Hepatocyte (in vitro differentiated cells): Measurements from ENCODE around the gene TBL2. TPM values are rescaled to one million over a fixed set of nuclear protein-coding genes. Genes with fewer than 3 reads are reported as not detected.
A peak's percentile ranks its signal among the peaks of the same experiment; 100 is the strongest.
"Not testable (repeated sequence)": the region's sequence is repeated elsewhere in the genome, so short reads cannot be mapped to it uniquely, and the experiment has no call there.

Experiments used
- DNase-seq: peaks from one replicate; pipeline ENCODE4 v3.0.0-alpha.2; 2016; ENCODE audit warnings: low spot score
- H2AFZ ChIP-seq: fragments of 200-600 bp; sonication (generic); 2 replicates; pipeline ENCODE4 v1.6.0; 2016; ENCODE audit warnings: antibody characterized with exemption, mild to moderate bottlenecking
- H3K27ac ChIP-seq: fragments of 200-600 bp; sonication (generic); 2 replicates; pipeline ENCODE4 v1.5.1; 2016; ENCODE audit warnings: mild to moderate bottlenecking
- H3K27me3 ChIP-seq: fragments of 200-600 bp; sonication (generic); 2 replicates; pipeline ENCODE4 v1.6.1; 2016
- H3K36me3 ChIP-seq: fragments of 200-600 bp; sonication (generic); replicated peaks from 2 replicates; pipeline ENCODE4 v1.5.1; 2016; ENCODE audit warnings: low read depth; ENCODE audit not compliant: insufficient read depth
- H3K4me1 ChIP-seq: fragments of 200-600 bp; sonication (generic); 2 replicates; pipeline ENCODE4 v1.5.1; 2016; ENCODE audit warnings: mild to moderate bottlenecking, moderate library complexity; ENCODE audit not compliant: insufficient read depth
- H3K4me2 ChIP-seq: fragments of 200-600 bp; sonication (generic); 2 replicates; pipeline ENCODE4 v1.6.0; 2016
- H3K4me3 ChIP-seq: fragments of 200-600 bp; sonication (generic); 2 replicates; pipeline ENCODE4 v1.5.1; 2016; ENCODE audit warnings: mild to moderate bottlenecking
- H3K79me2 ChIP-seq: fragments of 200-600 bp; sonication (generic); 2 replicates; pipeline ENCODE4 v1.6.0; 2017; ENCODE audit warnings: mild to moderate bottlenecking
- H3K9me2 ChIP-seq: fragments of 200-600 bp; sonication (generic); replicated peaks from 2 replicates; pipeline ENCODE4 v1.6.0; 2017; ENCODE audit warnings: mild to moderate bottlenecking; ENCODE audit not compliant: insufficient read depth
- H3K9me3 ChIP-seq: fragments of 200-600 bp; sonication (generic); 2 replicates; pipeline ENCODE4 v1.5.1; 2016; ENCODE audit warnings: low read depth, mild to moderate bottlenecking
- H4K20me1 ChIP-seq: fragments of 200-600 bp; sonication (generic); 2 replicates; pipeline ENCODE4 v1.6.0; 2016; ENCODE audit warnings: mild to moderate bottlenecking; ENCODE audit not compliant: insufficient read depth, poor library complexity, severe bottlenecking
- EZH2 ChIP-seq: fragments of 200-600 bp; sonication (generic); IDR thresholded peaks from 2 replicates; pipeline ENCODE4 v1.6.1; 2016; ENCODE audit warnings: antibody characterized with exemption, mild to moderate bottlenecking, borderline replicate concordance
- EZH2phosphoT487 ChIP-seq: fragments of 200-600 bp; sonication (generic); IDR thresholded peaks from one replicate; pipeline ENCODE4 v1.6.1; 2018; ENCODE audit warnings: antibody characterized with exemption, mild to moderate bottlenecking, low read depth, moderate library complexity; ENCODE audit not compliant: unreplicated experiment, severe bottlenecking
- WGBS: methylation state at CpG from one replicate; pipeline ENCODE4 v1.1.6; 2016; ENCODE audit warnings: low lambda C conversion rate; ENCODE audit errors: missing lambda C conversion rate; 5-methylcytosine and 5-hydroxymethylcytosine counted together
- polyA plus RNA-seq: library from polyadenylated mRNA; unstranded; fragments of >200 nt; fragmentation: Nextera tagmentation; extraction: Ambion mirVana; gene quantifications from 2 replicates; pipeline ENCODE4 v1.2.1, GENCODE V29; 2016
- total RNA-seq: library from RNA; depleted of rRNA; stranded (reverse); fragments of >200 nt; gene quantifications from 2 replicates; pipeline ENCODE4 v1.2.3, GENCODE V29; 2014
- TF ChIP-seq, protein P1 (sequence below): fragments of 200-600 bp; sonication (generic); IDR thresholded peaks from 2 replicates; pipeline ENCODE4 v1.5.1; 2016; ENCODE audit warnings: antibody characterized with exemption, mild to moderate bottlenecking; ENCODE audit not compliant: poor library complexity

The TBL2 gene
- total and polyA plus RNA-seq, 2 experiments from 2014 or later, result 55.5 to 73.6 TPM

DNA sequence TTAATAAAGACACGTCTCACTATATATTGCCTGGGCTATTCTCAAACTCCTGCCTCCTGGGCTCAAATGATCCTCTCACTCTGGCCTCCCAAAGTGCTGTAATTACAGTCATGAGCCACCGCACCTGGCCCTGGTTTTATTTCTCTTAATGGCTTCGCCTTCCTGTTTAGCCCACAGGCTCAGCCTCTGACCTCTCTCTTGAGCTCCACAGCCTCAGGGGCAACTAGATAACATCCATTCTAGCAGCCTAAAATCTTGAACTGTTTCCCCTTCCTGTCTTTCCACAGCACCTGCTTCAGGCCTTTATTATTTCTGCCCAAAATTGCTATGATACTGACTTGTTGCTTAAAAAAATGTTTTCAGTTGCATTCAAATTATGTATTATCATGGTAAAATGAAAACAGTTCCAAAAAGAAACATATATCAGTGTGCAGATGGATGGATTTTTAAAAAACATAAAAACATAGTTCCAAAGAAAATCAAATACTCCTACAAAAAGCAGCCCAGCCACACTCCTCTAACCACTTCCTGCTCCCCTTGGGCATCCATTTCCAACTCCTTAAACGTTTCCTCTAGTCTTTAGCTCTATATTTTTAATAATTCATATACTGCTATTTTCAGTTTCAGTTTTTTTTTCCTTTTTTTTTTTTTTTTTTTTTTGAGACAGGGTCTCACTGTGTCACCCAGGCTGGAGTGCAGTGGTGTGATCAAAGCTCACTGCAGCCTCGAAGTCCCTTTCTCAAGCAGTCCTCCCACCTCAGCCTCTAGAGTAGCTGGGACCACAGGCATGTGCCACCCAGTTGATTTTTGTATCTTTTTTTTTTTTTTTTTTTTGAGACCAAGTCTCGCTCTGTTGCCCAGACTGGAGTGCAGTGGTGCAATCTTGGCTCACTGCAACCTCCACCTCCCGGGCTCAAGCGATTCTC lies 51.2 kb downstream of the TBL2 start:
- H3K9me3 ChIP-seq, result no peaks in the 10 kb centered on the region
- H3K4me2 ChIP-seq, result no peak overlapping the region
- TF ChIP-seq EZH2 (no peak), EZH2phosphoT487 (no peak)
- TF ChIP-seq, protein P1, sequence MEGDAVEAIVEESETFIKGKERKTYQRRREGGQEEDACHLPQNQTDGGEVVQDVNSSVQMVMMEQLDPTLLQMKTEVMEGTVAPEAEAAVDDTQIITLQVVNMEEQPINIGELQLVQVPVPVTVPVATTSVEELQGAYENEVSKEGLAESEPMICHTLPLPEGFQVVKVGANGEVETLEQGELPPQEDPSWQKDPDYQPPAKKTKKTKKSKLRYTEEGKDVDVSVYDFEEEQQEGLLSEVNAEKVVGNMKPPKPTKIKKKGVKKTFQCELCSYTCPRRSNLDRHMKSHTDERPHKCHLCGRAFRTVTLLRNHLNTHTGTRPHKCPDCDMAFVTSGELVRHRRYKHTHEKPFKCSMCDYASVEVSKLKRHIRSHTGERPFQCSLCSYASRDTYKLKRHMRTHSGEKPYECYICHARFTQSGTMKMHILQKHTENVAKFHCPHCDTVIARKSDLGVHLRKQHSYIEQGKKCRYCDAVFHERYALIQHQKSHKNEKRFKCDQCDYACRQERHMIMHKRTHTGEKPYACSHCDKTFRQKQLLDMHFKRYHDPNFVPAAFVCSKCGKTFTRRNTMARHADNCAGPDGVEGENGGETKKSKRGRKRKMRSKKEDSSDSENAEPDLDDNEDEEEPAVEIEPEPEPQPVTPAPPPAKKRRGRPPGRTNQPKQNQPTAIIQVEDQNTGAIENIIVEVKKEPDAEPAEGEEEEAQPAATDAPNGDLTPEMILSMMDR, result no peak
- WGBS, result 83% methylated on average over 8 of the region's 8 CpGs
- H3K9me2 ChIP-seq, result no peaks in the 10 kb centered on the region
- peaks cover 4% of the 10 kb centered on the region for H3K79me2 ChIP-seq
- no peaks in the 10 kb centered on the region for H4K20me1 ChIP-seq
- H3K4me1 ChIP-seq, result no peaks in the 10 kb centered on the region
- no peaks in the 10 kb centered on the region for H3K36me3 ChIP-seq
- H2AFZ ChIP-seq, result no peak overlapping the region
- H3K4me3 ChIP-seq, result no peak overlapping the region
- no peak for DNase-seq
- H3K27me3 ChIP-seq, result no peaks in the 10 kb centered on the region
- no peak overlapping the region for H3K27ac ChIP-seq

DNA sequence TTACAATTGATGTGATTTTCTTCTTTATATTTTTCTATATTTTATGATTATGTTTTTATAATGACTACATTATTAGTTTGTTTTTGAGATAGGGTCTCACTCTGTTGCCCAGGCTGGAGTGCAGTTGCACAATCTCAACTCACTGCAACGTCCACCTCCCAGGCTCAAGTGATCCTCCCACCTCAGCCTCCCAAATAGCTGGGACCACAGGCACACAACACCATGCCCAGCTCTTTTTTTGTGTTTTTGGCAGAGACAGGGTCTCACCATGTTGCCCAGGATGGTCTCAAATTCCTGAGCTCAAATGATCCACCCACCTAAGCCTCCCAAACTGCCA lies 52.3 kb downstream of the TBL2 start:
- not testable (repeated sequence) for H3K9me3 ChIP-seq, H3K27ac ChIP-seq, H3K9me2 ChIP-seq, H3K4me1 ChIP-seq, H4K20me1 ChIP-seq, H3K27me3 ChIP-seq, H2AFZ ChIP-seq, H3K36me3 ChIP-seq, H3K79me2 ChIP-seq, H3K4me3 ChIP-seq, DNase-seq, H3K4me2 ChIP-seq
- WGBS, result 76% methylated on average over 1 of the region's 1 CpG

DNA sequence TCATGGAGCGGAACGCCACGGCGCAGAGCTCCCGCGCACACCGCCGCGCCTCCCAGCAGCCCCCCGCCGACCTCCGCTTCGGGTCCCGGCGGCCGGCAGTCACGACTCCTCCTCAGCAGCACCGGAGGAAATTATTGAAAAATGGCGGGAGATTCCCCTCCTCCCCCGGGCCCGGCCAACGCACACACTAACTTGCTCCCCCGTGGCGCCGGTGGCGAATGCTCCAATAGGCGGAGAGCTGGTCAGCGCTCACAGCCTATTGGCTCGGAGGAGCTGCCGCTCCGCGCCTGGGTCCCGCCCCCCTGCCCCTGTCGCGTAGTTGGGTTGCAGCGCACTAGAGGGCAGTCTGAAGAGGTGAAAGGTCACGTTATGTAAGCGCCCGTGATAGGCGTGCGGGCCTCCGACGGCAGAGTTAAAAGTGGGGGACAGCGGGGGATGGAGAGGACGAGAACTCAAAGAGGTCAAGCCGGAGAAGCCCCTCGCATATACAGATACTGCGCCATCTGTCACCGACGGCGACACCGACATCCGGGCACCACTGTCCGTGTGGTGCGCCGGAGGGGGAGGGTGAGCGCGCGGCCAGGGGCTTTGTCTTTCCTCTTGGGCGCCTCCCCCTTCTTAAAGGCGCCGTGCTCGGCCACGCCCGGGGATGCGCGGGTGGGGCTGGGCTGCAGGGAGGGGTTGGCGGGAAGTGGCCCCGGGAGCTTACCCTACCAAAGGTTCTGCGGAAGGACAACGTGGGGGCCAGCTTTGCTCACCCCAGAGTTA lies 56.1 kb downstream of the TBL2 start, which contains the start of gene BAZ1B:
Gene BAZ1B (minus strand): TSS at position 189 of the 768 bp plus-strand sequence. CDS start 360 bp downstream, outside the sequence.
- H4K20me1 ChIP-seq, result peaks cover 37% of the 10 kb centered on the region
- H3K4me2 ChIP-seq, result peak within 1 kb of the TSS; percentile 79
- no peaks in the 10 kb centered on the region for H3K9me3 ChIP-seq
- TF ChIP-seq EZH2 (no peak), EZH2phosphoT487 (no peak)
- TF ChIP-seq, protein P1, result peak; percentile 4
- H3K4me3 ChIP-seq, result peak within 1 kb of the TSS; percentile 87
- peak; percentile 98 for DNase-seq
- peaks cover 47% of the 10 kb centered on the region for H3K79me2 ChIP-seq
- WGBS, result 2% methylated on average over 55 of the region's 71 CpGs
- no peaks in the 10 kb centered on the region for H3K27me3 ChIP-seq
- H2AFZ ChIP-seq, result peak within 1 kb of the TSS; percentile 58
- peaks cover 17% of the 10 kb centered on the region for H3K4me1 ChIP-seq
- peak within 1 kb of the TSS; percentile 89 for H3K27ac ChIP-seq
- no peaks in the 10 kb centered on the region for H3K9me2 ChIP-seq
- H3K36me3 ChIP-seq, result no peaks in the 10 kb centered on the region

DNA sequence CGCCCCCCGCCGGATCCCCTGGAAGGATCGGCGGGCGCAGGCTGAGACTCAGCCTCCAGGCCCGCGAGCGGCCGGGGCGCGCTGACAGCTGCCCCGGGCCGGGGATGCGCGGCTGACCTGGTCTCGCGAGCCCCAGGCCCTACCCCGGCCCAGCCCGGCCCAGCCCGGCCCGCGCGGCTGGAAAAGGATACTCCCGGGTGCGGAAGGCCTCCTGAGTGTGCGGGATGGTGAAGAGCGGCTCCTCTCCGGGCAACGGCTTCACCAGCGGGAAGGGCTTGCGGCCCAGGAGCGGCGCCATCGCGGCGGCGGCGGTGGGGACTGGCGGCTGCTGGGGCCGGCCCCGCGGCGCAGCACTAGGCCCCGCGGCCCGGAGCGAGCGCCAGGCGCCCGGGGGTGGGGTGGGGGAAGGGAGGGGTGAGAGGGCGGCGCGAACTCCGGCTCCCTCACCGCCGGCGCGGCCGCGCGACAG lies 56.7 kb downstream of the TBL2 start:
- Histone ChIP-seq H3K27ac (peak overlapping the region; percentile 89), H4K20me1 (peaks cover 42% of the 10 kb centered on the region), H2AFZ (peak overlapping the region; percentile 58), H3K4me2 (peak overlapping the region; percentile 79), H3K4me1 (peaks cover 17% of the 10 kb centered on the region), H3K9me3 (no peaks in the 10 kb centered on the region), H3K4me3 (peak overlapping the region; percentile 87), H3K79me2 (peaks cover 53% of the 10 kb centered on the region), H3K9me2 (no peaks in the 10 kb centered on the region), H3K27me3 (no peaks in the 10 kb centered on the region), H3K36me3 (no peaks in the 10 kb centered on the region)
- TF ChIP-seq, protein P1, result no peak
- TF ChIP-seq EZH2phosphoT487, result no peak
- no peak for TF ChIP-seq EZH2
- peak; percentile 79 for DNase-seq
- 0% methylated on average over 10 of the region's 62 CpGs for WGBS
